GM12878 (cell line): ENCODE data around the gene OR9Q1. TPM values are rescaled to one million over a fixed set of nuclear protein-coding genes. Genes with fewer than 3 reads are reported as not detected.

Experiments used
- ATAC-seq: fragments of 200-7000 bp; cut with Tn5 transposase; 3 replicates; pipeline ENCODE4 v1.9.1; 2020; ENCODE audit warnings: mild to moderate bottlenecking, moderate library complexity
- BruUV-seq: library from RNA; stranded (reverse); fragments of 400-500 nt; replicated peaks from 2 replicates; lab custom pipeline; 2021; lab: Mats Ljungman, UMichigan
- CTCF ChIA-PET: fragments of 300-600 bp; sonication (Branson Sonifier 250); formaldehyde crosslinking; extraction: SDS; loops from one replicate; lab custom pipeline; 2021; ENCODE audit warnings: inconsistent platforms; lab: Yijun Ruan, JAX
- POLR2A ChIA-PET: fragments of 350-600 bp; formaldehyde crosslinking; extraction: SDS; loops from one replicate; lab custom pipeline; 2021; ENCODE audit warnings: inconsistent platforms; lab: Charles Lee
- RAD21 ChIA-PET: fragments of 300-600 bp; sonication (Branson Sonifier 250); formaldehyde crosslinking; loops from one replicate; lab custom pipeline; 2023; ENCODE audit warnings: antibody characterized with exemption; ENCODE audit not compliant: unreplicated experiment; lab: Charles Lee
- SMC1A ChIA-PET: fragments of 300-600 bp; sonication (Branson Sonifier 250); formaldehyde crosslinking; loops from one replicate; lab custom pipeline; 2023; ENCODE audit not compliant: unreplicated experiment, uncharacterized antibody; lab: Charles Lee
- DNase-seq: peaks from one replicate; pipeline ENCODE4 v3.0.0-alpha.2; 2011; ENCODE audit warnings: low read depth, low spot score
- FAIRE-seq: peaks from 3 replicates; lab custom pipeline; 2011; peaks lifted over from hg19 to GRCh38; lab: Jason Lieb, UNC
- H2AFZ ChIP-seq: 2 replicates; pipeline ENCODE4 v1.6.0; 2011; ENCODE audit warnings: low read depth, low read length, control low read depth; ENCODE audit not compliant: control insufficient read depth
- H3K27ac ChIP-seq: 2 replicates; pipeline ENCODE4 v1.5.1; 2011; ENCODE audit warnings: control low read depth; ENCODE audit not compliant: control insufficient read depth, insufficient read depth
- H3K27me3 ChIP-seq, 2 experiments: replicated peaks in 1 of 2; 2 replicates each; pipeline versions ENCODE4 v1.6.0 to v1.6.1; 2011; ENCODE audit warnings: low read length in 1 of 2; ENCODE audit not compliant: control insufficient read depth in 2 of 2, insufficient read depth in 2 of 2
- H3K36me3 ChIP-seq, 2 experiments: 2 replicates each; pipeline ENCODE4 v1.5.1; 2011; ENCODE audit warnings: low read length in 1 of 2; ENCODE audit not compliant: control insufficient read depth in 2 of 2, insufficient read depth in 2 of 2
- H3K4me1 ChIP-seq: 2 replicates; pipeline ENCODE4 v1.6.1; 2011; ENCODE audit warnings: mild to moderate bottlenecking, low read length, moderate library complexity, mixed read lengths; ENCODE audit not compliant: control insufficient read depth, insufficient read depth
- H3K4me2 ChIP-seq: 2 replicates; pipeline ENCODE4 v1.6.0; 2011; ENCODE audit warnings: control low read depth; ENCODE audit not compliant: control insufficient read depth, insufficient read depth
- H3K4me3 ChIP-seq: fragments of 200-600 bp; sonication (generic); 2 replicates; pipeline ENCODE4 v1.5.1; 2016
- H3K79me2 ChIP-seq: 2 replicates; pipeline ENCODE4 v1.6.0; 2011; ENCODE audit warnings: low read length; ENCODE audit not compliant: control insufficient read depth, insufficient read depth
- H3K9ac ChIP-seq: 2 replicates; pipeline ENCODE4 v1.8.0; 2011; ENCODE audit warnings: low read length, control low read depth, mixed read lengths; ENCODE audit not compliant: control insufficient read depth, insufficient read depth
- H3K9me3 ChIP-seq: replicated peaks from 3 replicates; pipeline ENCODE4 v1.5.1; 2011; ENCODE audit warnings: mild to moderate bottlenecking, low read length; ENCODE audit not compliant: control insufficient read depth, insufficient read depth
- H4K20me1 ChIP-seq: 2 replicates; pipeline ENCODE4 v1.6.0; 2011; ENCODE audit not compliant: control insufficient read depth, insufficient read depth
- E2F8 ChIP-seq: fragments of 450-650 bp; IDR thresholded peaks from 2 replicates; pipeline ENCODE4 v1.6.1; 2018; ENCODE audit warnings: mild to moderate bottlenecking, low read depth, moderate library complexity; ENCODE audit not compliant: partially characterized antibody
- FOS ChIP-seq: IDR thresholded peaks from 3 replicates; pipeline ENCODE4 v1.6.1; 2011; ENCODE audit warnings: borderline replicate concordance; ENCODE audit not compliant: insufficient read length; ENCODE audit errors: extremely low read depth
- KAT2A ChIP-seq: conservative IDR thresholded peaks from 2 replicates; pipeline ENCODE4 v1.6.1; 2011; ENCODE audit warnings: low read depth, low read length; ENCODE audit not compliant: control insufficient read depth
- NFYA ChIP-seq: IDR thresholded peaks from 2 replicates; pipeline ENCODE4 v1.6.1; 2011; ENCODE audit warnings: low read depth, mild to moderate bottlenecking, low read length, improper control_type of control experiment, borderline replicate concordance
- RB1 ChIP-seq: fragments of 450-650 bp; formaldehyde crosslinking; IDR thresholded peaks from 2 replicates; pipeline ENCODE4 v1.6.1; 2017; ENCODE audit warnings: mild to moderate bottlenecking, borderline replicate concordance
- RCOR1 ChIP-seq: conservative IDR thresholded peaks from 2 replicates; pipeline ENCODE4 v1.6.1; 2012; ENCODE audit warnings: low read depth, low read length, improper control_type of control experiment
- WGBS: methylation state at CpG from one replicate; pipeline ENCODE4 v1.1.6; 2016; ENCODE audit warnings: low lambda C conversion rate; ENCODE audit not compliant: insufficient replicate concordance, insufficient coverage; ENCODE audit errors: missing lambda C conversion rate; 5-methylcytosine and 5-hydroxymethylcytosine counted together
- in situ Hi-C: fragments of 300-500 bp; cut with MboI; formaldehyde crosslinking; loops from 9 replicates; pipeline ENCODE4 v1.14.3; 2018; ENCODE audit warnings: mixed read lengths
- intact Hi-C: fragments of 100-400 bp; cut with micrococcal nuclease; formaldehyde crosslinking; loops from one replicate; pipeline ENCODE4 v1.14.2; 2022; ENCODE audit not compliant: unreplicated experiment
- polyA plus RNA-seq, 11 experiments: library from polyadenylated mRNA; depleted of rRNA in 4 of 11; unstranded in 6 of 11; stranded (reverse) in 5 of 11; fragments of >200 nt; fragmentation: Nextera tagmentation in 4 of 11; fragmentation: Illumina TruSeq in 1 of 11; extraction: Ambion mirVana in 4 of 11; extraction: Trizol in 1 of 11; gene quantifications; 1 replicate in 1 of 11; 2 replicates in 10 of 11; pipeline versions ENCODE4 v1.2.1 to v1.2.3, GENCODE V29; 2011 to 2016; ENCODE audit warnings: inconsistent platforms in 2 of 11, missing spikeins in 2 of 11, low read depth in 1 of 11
- total RNA-seq, 4 experiments: library from RNA; depleted of rRNA in 3 of 4; stranded (reverse); fragments of >200 nt in 3 of 4; fragmentation: Illumina TruSeq in 1 of 4; extraction: Trizol in 1 of 4; gene quantifications; 2 replicates each; pipeline versions ENCODE4 v1.2.1 to v1.2.3, GENCODE V29; 2013 to 2021

Gene OR9Q1
- total and polyA plus RNA-seq, 10 of the 15 experiments (the other 5 are each of a cell fraction or from before 2014, with no cell fraction given): not detected

GRCh38 chr11:57980201-57980600 is 43.5 kb upstream of the OR9Q1 start:
- RAD21 ChIA-PET: no interaction called here

GRCh38 chr11:57981536-57981935 is 42.1 kb upstream of the OR9Q1 start:
- POLR2A ChIA-PET: no interaction called here
- 24% methylated on average over 3 of the region's 3 CpGs for WGBS

More at GRCh38 chr11:57980201-57980600, 43.5 kb upstream of the OR9Q1 start:
- ChIA-PET SMC1A (no interaction called here), CTCF (no interaction called here), POLR2A (no interaction called here)
- H2AFZ ChIP-seq: no peak overlapping the region
- H3K9me3 ChIP-seq: no peaks in the 10 kb centered on the region
- no peak overlapping the region for H3K27ac ChIP-seq
- no peak overlapping the region for H3K4me2 ChIP-seq
- H3K9ac ChIP-seq: no peak overlapping the region
- H3K79me2 ChIP-seq: no peaks in the 10 kb centered on the region
- H3K36me3 ChIP-seq: no peaks in the 10 kb centered on the region
- in situ Hi-C loops: no loop called here
- intact Hi-C loops: no loop called here
- FAIRE-seq (no peak), DNase-seq (no peak), ATAC-seq (no peak)
- 19% methylated on average over 2 of the region's 2 CpGs for WGBS
- TF ChIP-seq RCOR1: no peak
- no peaks in the 10 kb centered on the region for H3K27me3 ChIP-seq
- H4K20me1 ChIP-seq: no peaks in the 10 kb centered on the region
- no peak overlapping the region for H3K4me3 ChIP-seq
- no peaks in the 10 kb centered on the region for H3K4me1 ChIP-seq
- no TSS peak for BruUV-seq

More at GRCh38 chr11:57981536-57981935, 42.1 kb upstream of the OR9Q1 start:
- H4K20me1 ChIP-seq: no peaks in the 10 kb centered on the region
- DNase-seq (no peak), ATAC-seq (no peak), FAIRE-seq (no peak)
- BruUV-seq: no TSS peak
- no peak overlapping the region for H3K9ac ChIP-seq
- H3K4me1 ChIP-seq: no peaks in the 10 kb centered on the region
- H3K36me3 ChIP-seq: no peaks in the 10 kb centered on the region
- H3K4me2 ChIP-seq: no peak overlapping the region
- intact Hi-C loops (no loop called here), in situ Hi-C loops (no loop called here)
- no peaks in the 10 kb centered on the region for H3K9me3 ChIP-seq
- ChIA-PET SMC1A (no interaction called here), CTCF (no interaction called here), RAD21 (no interaction called here)
- H3K27ac ChIP-seq: no peak overlapping the region
- no peaks in the 10 kb centered on the region for H3K79me2 ChIP-seq
- no peak overlapping the region for H3K4me3 ChIP-seq
- no peak overlapping the region for H2AFZ ChIP-seq
- TF ChIP-seq E2F8: no peak
- no peak for TF ChIP-seq FOS
- TF ChIP-seq KAT2A: no peak
- no peak for TF ChIP-seq RB1
- no peak for TF ChIP-seq NFYA
- H3K27me3 ChIP-seq: no peaks in the 10 kb centered on the region
